RPMI8226 (cell line): Measurements from ENCODE around the gene ITPRIP.

Experiments
- DNase-seq: peaks from one replicate; pipeline ENCODE4 v3.0.0-alpha.2; 2015

Gene ITPRIP

GRCh38 chr10:104274762-104275721 lies 63.2 kb downstream of the ITPRIP start:
- peak; percentile 41 for DNase-seq

- DNase-seq = no peak
Observed at GRCh38 chr10:104273899-104274575, 64.2 kb downstream of the ITPRIP start.

GRCh38 chr10:104273286-104273685 lies 65.0 kb downstream of the ITPRIP start:
- DNase-seq = no peak

- peak; percentile 95 for DNase-seq
Observed at GRCh38 chr10:104268713-104269645, 69.3 kb downstream of the ITPRIP start, which contains the start of gene GSTO2. Gene GSTO2 (plus strand): TSS chr10:104269184. CDS start chr10:104274916, 5,732 bp downstream.

GRCh38 chr10:104268405-104268712 lies 69.9 kb downstream of the ITPRIP start:
- no peak for DNase-seq

GRCh38 chr10:104267721-104268404 lies 70.4 kb downstream of the ITPRIP start:
- DNase-seq = no peak

- no peak for DNase-seq
Observed at GRCh38 chr10:104264783-104265182, 73.5 kb downstream of the ITPRIP start.

GRCh38 chr10:104262055-104262454 lies 76.2 kb downstream of the ITPRIP start:
- DNase-seq = no peak

- no peak for DNase-seq
Observed at GRCh38 chr10:104260775-104261115, 77.5 kb downstream of the ITPRIP start.

- DNase-seq = no peak
Observed at GRCh38 chr10:104259999-104260774, 78.1 kb downstream of the ITPRIP start.
